Measurements from ENCODE around the gene LARP4B.

LARP4B gene

GRCh38 chr10:966466-967235 is 35.1 kb upstream of the LARP4B start:
- no peak for DNase-seq (ENCODE audit: low read depth in 2 of 2)

GRCh38 chr10:964988-965417 is 33.5 kb upstream of the LARP4B start:
- TF ChIP-seq CTCF (IDR thresholded peaks at IDR 0.05; ENCODE audit: low read depth, low read length): no peak
- H3K4me3 ChIP-seq (replicated peaks in 1 of 2; ENCODE audit: low read depth in 2 of 2, low read length in 2 of 2): no peak overlapping the region
- no peak for DNase-seq (ENCODE audit: low read depth in 2 of 2)

More at GRCh38 chr10:966466-967235, 35.1 kb upstream of the LARP4B start:
- H3K4me3 ChIP-seq (replicated peaks in 1 of 2; ENCODE audit: low read depth in 2 of 2, low read length in 2 of 2): no peak overlapping the region
- no peak for TF ChIP-seq CTCF (IDR thresholded peaks at IDR 0.05; ENCODE audit: low read depth, low read length)

- H3K4me3 ChIP-seq (replicated peaks in 1 of 2; ENCODE audit: low read depth in 2 of 2, low read length in 2 of 2): no peak overlapping the region
- no peak for TF ChIP-seq CTCF (IDR thresholded peaks at IDR 0.05; ENCODE audit: low read depth, low read length)
- no peak for DNase-seq (ENCODE audit: low read depth in 2 of 2)
Observed at GRCh38 chr10:964321-964987, 32.9 kb upstream of the LARP4B start.

GRCh38 chr10:963655-964054 is 32.1 kb upstream of the LARP4B start:
- no peak overlapping the region for H3K4me3 ChIP-seq (replicated peaks in 1 of 2; ENCODE audit: low read depth in 2 of 2, low read length in 2 of 2)
- TF ChIP-seq CTCF (IDR thresholded peaks at IDR 0.05; ENCODE audit: low read depth, low read length): no peak
- DNase-seq (ENCODE audit: low read depth in 2 of 2): no peak

GRCh38 chr10:963186-963585 is 31.7 kb upstream of the LARP4B start:
- H3K4me3 ChIP-seq (replicated peaks in 1 of 2; ENCODE audit: low read depth in 2 of 2, low read length in 2 of 2): no peak overlapping the region
- TF ChIP-seq CTCF (IDR thresholded peaks at IDR 0.05; ENCODE audit: low read depth, low read length): no peak
- DNase-seq (ENCODE audit: low read depth in 2 of 2): no peak

- no peak for DNase-seq (ENCODE audit: low read depth in 2 of 2)
- H3K4me3 ChIP-seq (replicated peaks in 1 of 2; ENCODE audit: low read depth in 2 of 2, low read length in 2 of 2): no peak overlapping the region
- TF ChIP-seq CTCF (IDR thresholded peaks at IDR 0.05; ENCODE audit: low read depth, low read length): no peak
Observed at GRCh38 chr10:962342-962741, 30.8 kb upstream of the LARP4B start.

All from cardiac fibroblast (primary cell).